Measurements from ENCODE around the gene PDHX. TPM values are rescaled to one million over a fixed set of nuclear protein-coding genes. Genes with fewer than 3 reads are reported as not detected.

Gene PDHX
- total and polyA plus RNA-seq, 5 donors, result 59.5 to 89.2 (median 70.1) TPM

- Histone ChIP-seq H3K4me1 (ENCODE audit: control insufficient read depth, insufficient read depth, low read length) (no peaks in the 10 kb centered on the region), H3K9me3 (ENCODE audit: control insufficient read depth, low read length) (no peaks in the 10 kb centered on the region), H3K27ac (ENCODE audit: low read length) (no peak overlapping the region), H3K27me3 (ENCODE audit: control insufficient read depth, insufficient read depth) (no peaks in the 10 kb centered on the region), H3K4me3 (ENCODE audit: low read length) (no peak overlapping the region)
- ATAC-seq, result no peak
- 96% methylated on average over 3 of the region's 3 CpGs for WGBS
- intact Hi-C loops (cut with DNase I), result no loop called here
- DNase-seq, result no peak
Measured at GRCh38 chr11:34957606-34958005, 41.2 kb downstream of the PDHX start.

DNA sequence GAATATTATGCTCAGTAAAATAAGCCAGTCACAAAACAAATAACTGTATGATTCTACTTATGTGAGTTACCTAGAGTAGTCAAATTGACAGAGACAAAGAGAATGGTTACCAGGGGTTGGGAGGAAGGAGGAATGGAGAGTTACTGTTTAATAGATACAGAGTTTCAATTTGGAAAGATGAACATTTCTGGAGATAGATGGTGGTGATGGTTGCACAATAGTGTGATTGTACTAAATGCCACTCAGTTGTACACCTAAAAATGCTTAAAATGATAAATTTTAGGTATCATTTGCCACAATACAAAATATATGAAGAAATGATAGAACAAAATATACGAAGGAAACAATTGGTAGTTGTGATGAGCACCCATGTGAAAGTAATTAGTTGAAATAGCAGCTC lies 43.4 kb downstream of the PDHX start:
- intact Hi-C loops (cut with DNase I), result no loop called here
- Histone ChIP-seq H3K4me3 (ENCODE audit: low read length) (no peak overlapping the region), H3K4me1 (ENCODE audit: control insufficient read depth, insufficient read depth, low read length) (peaks cover 2% of the 10 kb centered on the region), H3K27me3 (ENCODE audit: control insufficient read depth, insufficient read depth) (no peaks in the 10 kb centered on the region), H3K27ac (ENCODE audit: low read length) (no peak overlapping the region), H3K9me3 (ENCODE audit: control insufficient read depth, low read length) (no peaks in the 10 kb centered on the region)
- ATAC-seq (no peak), DNase-seq (no peak)
- WGBS, result 98% methylated on average over 1 of the region's 1 CpG

DNA sequence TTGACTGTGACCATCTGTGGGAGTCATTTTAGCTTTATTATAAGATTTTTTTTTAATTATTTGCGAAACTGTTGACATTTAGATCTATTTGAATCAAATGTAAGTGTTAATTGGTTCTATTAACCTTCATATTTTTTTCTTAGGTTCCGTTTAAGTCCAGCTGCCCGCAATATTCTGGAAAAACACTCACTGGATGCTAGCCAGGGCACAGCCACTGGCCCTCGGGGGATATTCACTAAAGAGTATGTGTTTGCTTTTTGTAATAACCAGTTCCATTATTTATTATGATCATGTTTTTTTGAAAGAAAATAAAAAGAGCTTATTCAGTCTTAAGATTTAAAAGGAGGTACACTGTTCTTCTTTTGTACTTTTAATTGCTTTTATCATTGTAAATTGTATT lies 43.9 kb downstream of the PDHX start:
- Histone ChIP-seq H3K27me3 (ENCODE audit: control insufficient read depth, insufficient read depth) (no peaks in the 10 kb centered on the region), H3K4me3 (ENCODE audit: low read length) (no peak overlapping the region), H3K27ac (ENCODE audit: low read length) (no peak overlapping the region), H3K4me1 (ENCODE audit: control insufficient read depth, insufficient read depth, low read length) (peaks cover 2% of the 10 kb centered on the region), H3K9me3 (ENCODE audit: control insufficient read depth, low read length) (no peaks in the 10 kb centered on the region)
- no peak for ATAC-seq
- intact Hi-C loops (cut with DNase I), result no loop called here
- 52% methylated on average over 4 of the region's 4 CpGs for WGBS
- peak; percentile 41 to 67 (median 46) for DNase-seq

GRCh38 chr11:34962034-34962433 lies 45.6 kb downstream of the PDHX start:
- intact Hi-C loops (cut with DNase I), result no loop called here
- Histone ChIP-seq H3K27ac (ENCODE audit: low read length) (no peak overlapping the region), H3K4me3 (ENCODE audit: low read length) (no peak overlapping the region), H3K4me1 (ENCODE audit: control insufficient read depth, insufficient read depth, low read length) (peaks cover 2% of the 10 kb centered on the region), H3K27me3 (ENCODE audit: control insufficient read depth, insufficient read depth) (no peaks in the 10 kb centered on the region), H3K9me3 (ENCODE audit: control insufficient read depth, low read length) (no peaks in the 10 kb centered on the region)
- ATAC-seq (no peak), DNase-seq (no peak)

DNA sequence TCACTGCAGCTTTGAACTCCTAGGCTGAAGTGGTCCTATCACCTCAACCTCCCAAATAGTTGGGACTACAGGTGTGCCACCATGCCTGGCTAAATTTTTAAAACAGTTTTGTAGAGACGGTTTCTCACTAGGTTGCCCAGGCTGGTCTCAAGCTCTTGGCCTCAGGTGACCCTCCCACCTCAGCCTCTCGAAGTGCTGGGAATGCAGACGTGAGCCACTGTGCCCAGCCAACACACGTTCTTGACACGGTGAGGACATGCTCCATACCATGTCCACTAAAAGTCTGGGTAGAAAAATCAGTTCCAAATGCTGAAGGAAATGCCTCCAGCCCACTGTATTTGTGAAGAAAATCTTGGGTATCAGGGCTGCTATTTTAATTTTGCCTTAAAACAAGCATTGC lies 46.9 kb downstream of the PDHX start:
- intact Hi-C loops (cut with DNase I), result no loop called here
- Histone ChIP-seq H3K4me1 (ENCODE audit: control insufficient read depth, insufficient read depth, low read length) (peaks cover 2% of the 10 kb centered on the region), H3K9me3 (ENCODE audit: control insufficient read depth, low read length) (no peaks in the 10 kb centered on the region), H3K27me3 (ENCODE audit: control insufficient read depth, insufficient read depth) (no peaks in the 10 kb centered on the region), H3K27ac (ENCODE audit: low read length) (no peak overlapping the region), H3K4me3 (ENCODE audit: low read length) (no peak overlapping the region)
- 77% methylated on average over 5 of the region's 5 CpGs for WGBS
- DNase-seq (no peak), ATAC-seq (no peak)

GRCh38 chr11:34964610-34965331 lies 48.4 kb downstream of the PDHX start:
- intact Hi-C loops (cut with DNase I), result no loop called here
- Histone ChIP-seq H3K9me3 (ENCODE audit: control insufficient read depth, low read length) (no peaks in the 10 kb centered on the region), H3K4me1 (ENCODE audit: control insufficient read depth, insufficient read depth, low read length) (peaks cover 2% of the 10 kb centered on the region), H3K27ac (ENCODE audit: low read length) (no peak overlapping the region), H3K4me3 (ENCODE audit: low read length) (no peak overlapping the region), H3K27me3 (ENCODE audit: control insufficient read depth, insufficient read depth) (no peaks in the 10 kb centered on the region)
- ATAC-seq (no peak), DNase-seq (no peak)
- 65% methylated on average over 3 of the region's 3 CpGs for WGBS

DNA sequence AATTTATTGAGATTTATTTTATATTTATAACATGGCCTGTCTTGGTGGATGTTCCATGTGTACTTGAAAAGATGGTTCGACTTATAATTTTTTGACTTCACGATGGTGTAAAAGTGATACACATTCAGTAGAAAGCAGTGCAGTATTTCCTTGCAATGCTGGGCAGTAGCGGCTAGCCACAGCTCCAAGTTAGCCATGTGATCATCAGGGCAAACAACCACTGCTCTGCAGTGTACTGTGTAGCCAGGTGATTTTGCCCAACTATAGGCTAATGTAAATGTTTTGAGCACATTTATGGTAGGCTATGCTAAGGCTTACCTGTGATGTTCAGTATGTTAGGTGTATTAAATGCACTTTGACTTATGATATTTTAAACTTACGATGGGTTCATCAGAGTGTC lies 52.4 kb downstream of the PDHX start:
- intact Hi-C loops (cut with DNase I), result no loop called here
- H3K4me3 ChIP-seq (ENCODE audit: low read length), result no peak overlapping the region
- no peaks in the 10 kb centered on the region for H3K9me3 ChIP-seq (ENCODE audit: control insufficient read depth, low read length)
- ATAC-seq (no peak), DNase-seq (no peak)
- no peaks in the 10 kb centered on the region for H3K4me1 ChIP-seq (ENCODE audit: control insufficient read depth, insufficient read depth, low read length)
- H3K27ac ChIP-seq (ENCODE audit: low read length), result no peak overlapping the region
- H3K27me3 ChIP-seq (ENCODE audit: control insufficient read depth, insufficient read depth), result no peaks in the 10 kb centered on the region
- WGBS, result 98% methylated on average over 4 of the region's 4 CpGs

GRCh38 chr11:34970033-34970432 lies 53.6 kb downstream of the PDHX start:
- WGBS, result 69% methylated on average over 3 of the region's 3 CpGs
- no peak overlapping the region for H3K27ac ChIP-seq (ENCODE audit: low read length)
- no peaks in the 10 kb centered on the region for H3K27me3 ChIP-seq (ENCODE audit: control insufficient read depth, insufficient read depth)
- H3K9me3 ChIP-seq (ENCODE audit: control insufficient read depth, low read length), result no peaks in the 10 kb centered on the region
- intact Hi-C loops (cut with DNase I), result no loop called here
- no peaks in the 10 kb centered on the region for H3K4me1 ChIP-seq (ENCODE audit: control insufficient read depth, insufficient read depth, low read length)
- H3K4me3 ChIP-seq (ENCODE audit: low read length), result no peak overlapping the region
- no peak for DNase-seq
- no peak for ATAC-seq

- no peak overlapping the region for H3K27ac ChIP-seq (ENCODE audit: low read length)
Measured at GRCh38 chr11:34970480-34970879, 54.1 kb downstream of the PDHX start.

GRCh38 chr11:34971928-34972327 lies 55.5 kb downstream of the PDHX start:
- no peak for DNase-seq
- Histone ChIP-seq H3K27me3 (ENCODE audit: control insufficient read depth, insufficient read depth) (no peaks in the 10 kb centered on the region), H3K27ac (ENCODE audit: low read length) (no peak overlapping the region), H3K9me3 (ENCODE audit: control insufficient read depth, low read length) (no peaks in the 10 kb centered on the region), H3K4me1 (ENCODE audit: control insufficient read depth, insufficient read depth, low read length) (no peaks in the 10 kb centered on the region), H3K4me3 (ENCODE audit: low read length) (no peak overlapping the region)
- intact Hi-C loops (cut with DNase I), result no loop called here
- no peak for ATAC-seq
- WGBS, result 99% methylated on average over 1 of the region's 1 CpG

More at GRCh38 chr11:34970480-34970879, 54.1 kb downstream of the PDHX start:
- no peaks in the 10 kb centered on the region for H3K4me1 ChIP-seq (ENCODE audit: control insufficient read depth, insufficient read depth, low read length)
- H3K9me3 ChIP-seq (ENCODE audit: control insufficient read depth, low read length), result no peaks in the 10 kb centered on the region
- intact Hi-C loops (cut with DNase I), result no loop called here
- no peaks in the 10 kb centered on the region for H3K27me3 ChIP-seq (ENCODE audit: control insufficient read depth, insufficient read depth)
- ATAC-seq (no peak), DNase-seq (no peak)
- no peak overlapping the region for H3K4me3 ChIP-seq (ENCODE audit: low read length)

DNA sequence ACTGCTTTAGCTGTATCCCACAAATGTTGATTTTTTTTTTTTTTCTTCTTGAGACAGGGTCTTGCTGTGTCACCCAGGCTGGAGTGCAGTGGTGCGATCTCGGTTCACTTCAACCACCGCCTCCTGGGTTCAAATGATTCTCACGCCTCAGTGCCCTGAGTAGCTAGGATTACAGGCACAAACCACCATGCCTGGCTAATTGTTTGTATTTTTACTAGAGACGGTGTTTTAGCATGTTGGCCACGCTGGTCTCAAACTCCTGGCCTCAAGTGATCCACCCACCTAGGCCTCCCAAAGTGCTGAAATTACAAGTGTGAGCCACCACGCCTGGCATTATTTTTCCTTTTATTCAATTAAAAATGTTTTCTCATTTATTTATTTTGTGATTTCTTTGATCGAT lies 55.9 kb downstream of the PDHX start:
- Histone ChIP-seq H3K9me3 (ENCODE audit: control insufficient read depth, low read length) (no peaks in the 10 kb centered on the region), H3K27me3 (ENCODE audit: control insufficient read depth, insufficient read depth) (no peaks in the 10 kb centered on the region), H3K4me3 (ENCODE audit: low read length) (no peak overlapping the region), H3K27ac (ENCODE audit: low read length) (no peak overlapping the region), H3K4me1 (ENCODE audit: control insufficient read depth, insufficient read depth, low read length) (no peaks in the 10 kb centered on the region)
- WGBS, result 97% methylated on average over 8 of the region's 8 CpGs
- DNase-seq (no peak), ATAC-seq (no peak)
- intact Hi-C loops (cut with DNase I), result no loop called here

- intact Hi-C loops (cut with DNase I), result no loop called here
- Histone ChIP-seq H3K27ac (ENCODE audit: low read length) (no peak overlapping the region), H3K27me3 (ENCODE audit: control insufficient read depth, insufficient read depth) (no peaks in the 10 kb centered on the region), H3K9me3 (ENCODE audit: control insufficient read depth, low read length) (no peaks in the 10 kb centered on the region), H3K4me3 (ENCODE audit: low read length) (no peak overlapping the region), H3K4me1 (ENCODE audit: control insufficient read depth, insufficient read depth, low read length) (no peaks in the 10 kb centered on the region)
- ATAC-seq (no peak), DNase-seq (no peak)
- WGBS, result 72% methylated on average over 2 of the region's 2 CpGs
Measured at GRCh38 chr11:34972892-34973291, 56.5 kb downstream of the PDHX start.
